Left ventricle myocardium inferior (tissue), 1 donor: Measurements from ENCODE around the gene ENPP7. TPM values are rescaled to one million over a fixed set of nuclear protein-coding genes. Genes with fewer than 3 reads are reported as not detected.

Experiments used
- DNase-seq: peaks from one replicate; pipeline ENCODE4 v3.0.0-alpha.2; 2020
- H3K27ac ChIP-seq: fragments of 200-600 bp; replicated peaks from 2 replicates; pipeline ENCODE4 v1.8.0; 2021
- H3K27me3 ChIP-seq: fragments of 200-600 bp; 2 replicates; pipeline ENCODE4 v1.8.0; 2021; ENCODE audit warnings: low read depth
- H3K36me3 ChIP-seq: fragments of 200-600 bp; 2 replicates; pipeline ENCODE4 v1.8.0; 2021
- H3K4me1 ChIP-seq: fragments of 200-600 bp; 2 replicates; pipeline ENCODE4 v1.8.0; 2021
- H3K4me3 ChIP-seq: fragments of 200-600 bp; 2 replicates; pipeline ENCODE4 v1.8.0; 2021; ENCODE audit warnings: mild to moderate bottlenecking, moderate library complexity
- H3K9me3 ChIP-seq: fragments of 200-600 bp; replicated peaks from 2 replicates; pipeline ENCODE4 v1.8.0; 2021
- CTCF ChIP-seq: fragments of 200-600 bp; IDR thresholded peaks from 2 replicates; pipeline ENCODE4 v1.8.0; 2021; ENCODE audit warnings: antibody characterized with exemption, mild to moderate bottlenecking, borderline replicate concordance
- intact Hi-C: fragments of 100-400 bp; cut with micrococcal nuclease; formaldehyde crosslinking; loops from one replicate; pipeline ENCODE4 v1.11.0; 2022
- total RNA-seq: library from RNA; stranded (reverse); fragmentation: NEBNext Ultra II Directional; extraction: Animal tissue kit (Norgen Biotek cat#: 25700); gene quantifications from one replicate; pipeline ENCODE4 v1.2.1, GENCODE V29; 2021
- donor health status: DM: no; HTN: yes; CAD: no; lungs with severe emphysema.

The ENPP7 gene
- total RNA-seq, 1 donor from 2014 or later: not detected

- Histone ChIP-seq H3K9me3 (no peaks in the 10 kb centered on the region), H3K27me3 (peaks cover 22% of the 10 kb centered on the region), H3K36me3 (no peaks in the 10 kb centered on the region), H3K27ac (no peak overlapping the region), H3K4me3 (no peak overlapping the region), H3K4me1 (no peaks in the 10 kb centered on the region)
- intact Hi-C loops: no loop called here
- TF ChIP-seq CTCF: no peak
- DNase-seq: no peak
Observed at GRCh38 chr17:79721993-79722671, 8.6 kb upstream of the ENPP7 start.

- Histone ChIP-seq H3K4me1 (no peaks in the 10 kb centered on the region), H3K27ac (no peak overlapping the region), H3K4me3 (no peak overlapping the region), H3K27me3 (peaks cover 17% of the 10 kb centered on the region), H3K36me3 (no peaks in the 10 kb centered on the region), H3K9me3 (no peaks in the 10 kb centered on the region)
- intact Hi-C loops: no loop called here
- DNase-seq: no peak
- no peak for TF ChIP-seq CTCF
Observed at GRCh38 chr17:79722787-79723186, 8.0 kb upstream of the ENPP7 start.

- H3K9me3 ChIP-seq: no peaks in the 10 kb centered on the region
- H3K4me1 ChIP-seq: peaks cover 8% of the 10 kb centered on the region
- intact Hi-C loops: no loop called here
- H3K36me3 ChIP-seq: no peaks in the 10 kb centered on the region
- no peaks in the 10 kb centered on the region for H3K27me3 ChIP-seq
- peak overlapping the region; percentile 67 for H3K4me3 ChIP-seq
- peak overlapping the region; percentile 43 for H3K27ac ChIP-seq
- peak; percentile 70 for DNase-seq
- TF ChIP-seq CTCF: no peak
Observed at GRCh38 chr17:79728169-79728907, 2.4 kb upstream of the ENPP7 start.

GRCh38 chr17:79728908-79729471, 1.8 kb upstream of the ENPP7 start:
- H3K4me3 ChIP-seq: peak overlapping the region; percentile 67
- H3K9me3 ChIP-seq: no peaks in the 10 kb centered on the region
- no peaks in the 10 kb centered on the region for H3K36me3 ChIP-seq
- peaks cover 8% of the 10 kb centered on the region for H3K4me1 ChIP-seq
- H3K27ac ChIP-seq: no peak overlapping the region
- intact Hi-C loops: no loop called here
- DNase-seq: no peak
- H3K27me3 ChIP-seq: no peaks in the 10 kb centered on the region
- TF ChIP-seq CTCF: no peak

- intact Hi-C loops: no loop called here
Observed at GRCh38 chr17:79729761-79730160, 982 bp upstream of the ENPP7 start.

More at GRCh38 chr17:79729761-79730160, 982 bp upstream of the ENPP7 start:
- no peak for DNase-seq
- no peak overlapping the region for H3K27ac ChIP-seq
- H3K9me3 ChIP-seq: no peaks in the 10 kb centered on the region
- no peak overlapping the region for H3K4me3 ChIP-seq
- H3K36me3 ChIP-seq: no peaks in the 10 kb centered on the region
- H3K27me3 ChIP-seq: no peaks in the 10 kb centered on the region
- TF ChIP-seq CTCF: no peak
- peaks cover 8% of the 10 kb centered on the region for H3K4me1 ChIP-seq
